ENCODE measurements around the gene TRAF7.

- TF ChIP-seq CTCF (IDR thresholded peaks at IDR 0.05) (no peak), POLR2A (IDR thresholded peaks at IDR 0.05) (no peak)
Observed at GRCh38 chr16:2179576-2179975, 24.0 kb downstream of the TRAF7 start.

All from Peyer's patch (tissue), 4 donors.